HepG2 (cell line): ENCODE results near the gene LRRC8E. TPM values are rescaled to one million over a fixed set of nuclear protein-coding genes. Genes with fewer than 3 reads are reported as not detected.

Experiments used
- BORCS8-MEF2B ChIP-seq: sonication (generic); formaldehyde crosslinking; IDR thresholded peaks from 2 replicates; pipeline ENCODE4 v1.8.0; 2022; ENCODE audit warnings: mild to moderate bottlenecking, missing genetic modification reagents
- FOXJ3 ChIP-seq: sonication (generic); formaldehyde crosslinking; IDR thresholded peaks from 2 replicates; pipeline ENCODE4 v1.4.0; 2020; ENCODE audit warnings: missing genetic modification reagents, mild to moderate bottlenecking, borderline replicate concordance
- GATAD1 ChIP-seq: IDR thresholded peaks from 2 replicates; pipeline ENCODE4 v1.6.1; 2016; ENCODE audit warnings: missing genetic modification reagents, missing compliant biosample characterization
- GPN1 ChIP-seq: sonication (generic); formaldehyde crosslinking; IDR thresholded peaks from 2 replicates; pipeline ENCODE4 v1.5.1; 2020; ENCODE audit warnings: missing genetic modification reagents, borderline replicate concordance
- MAFG ChIP-seq: sonication (generic); formaldehyde crosslinking; IDR thresholded peaks from 2 replicates; pipeline ENCODE4 v1.5.1; 2020; ENCODE audit warnings: mild to moderate bottlenecking, missing genetic modification reagents
- MIER3 ChIP-seq: IDR thresholded peaks from 2 replicates; pipeline ENCODE4 v1.6.1; 2016; ENCODE audit warnings: missing compliant biosample characterization, borderline replicate concordance
- NKX3-1 ChIP-seq: sonication (generic); formaldehyde crosslinking; IDR thresholded peaks from 2 replicates; pipeline ENCODE4 v1.5.0; 2020; ENCODE audit warnings: missing genetic modification reagents
- NONO ChIP-seq, 2 experiments: fragments of 450-650 bp in 1 of 2; sonication (generic) in 1 of 2; formaldehyde crosslinking in 1 of 2; IDR thresholded peaks in 1 of 2; conservative IDR thresholded peaks in 1 of 2; 2 replicates each; pipeline versions ENCODE4 v1.6.1 to v1.8.0; 2017 to 2022; ENCODE audit warnings: mild to moderate bottlenecking in 1 of 2, missing genetic modification reagents in 1 of 2, moderate library complexity in 1 of 2
- SETDB1 ChIP-seq: sonication (generic); formaldehyde crosslinking; IDR thresholded peaks from 2 replicates; pipeline ENCODE4 v1.5.1; 2020; ENCODE audit warnings: missing genetic modification reagents, mild to moderate bottlenecking, borderline replicate concordance
- SMYD3 ChIP-seq: sonication (generic); formaldehyde crosslinking; IDR thresholded peaks from 2 replicates; pipeline ENCODE4 v1.8.1; 2023; ENCODE audit warnings: mild to moderate bottlenecking, missing genetic modification reagents
- SNAPC2 ChIP-seq: sonication (generic); formaldehyde crosslinking; IDR thresholded peaks from 2 replicates; pipeline ENCODE4 v1.8.1; 2022; ENCODE audit warnings: mild to moderate bottlenecking, missing genetic modification reagents
- SOX13 ChIP-seq, 3 experiments: fragments of 450-650 bp in 1 of 3; sonication (generic) in 1 of 3; formaldehyde crosslinking in 1 of 3; IDR thresholded peaks in 2 of 3; conservative IDR thresholded peaks in 1 of 3; 2 replicates each; pipeline versions ENCODE4 v1.5.0 to v1.6.1; 2016 to 2020; ENCODE audit warnings: antibody characterized with exemption in 1 of 3, mild to moderate bottlenecking in 1 of 3, missing compliant biosample characterization in 1 of 3, missing genetic modification reagents in 1 of 3, moderate library complexity in 1 of 3
- ZNF205 ChIP-seq: IDR thresholded peaks from 2 replicates; pipeline ENCODE4 v1.6.1; 2018; ENCODE audit warnings: missing biosample characterization, missing genetic modification reagents
- ZNF562 ChIP-seq: sonication (generic); formaldehyde crosslinking; IDR thresholded peaks from 2 replicates; pipeline ENCODE4 v1.8.0; 2022; ENCODE audit warnings: missing genetic modification reagents, borderline replicate concordance
- ZNF614 ChIP-seq: IDR thresholded peaks from 2 replicates; pipeline ENCODE4 v1.6.1; 2018; ENCODE audit warnings: missing biosample characterization, missing genetic modification reagents, inconsistent platforms, borderline replicate concordance
- ZNF616 ChIP-seq: sonication (generic); formaldehyde crosslinking; IDR thresholded peaks from 2 replicates; pipeline ENCODE4 v1.5.0; 2020; ENCODE audit warnings: low read depth, mild to moderate bottlenecking, missing genetic modification reagents
- ZNF724P ChIP-seq: sonication (generic); formaldehyde crosslinking; IDR thresholded peaks from 2 replicates; pipeline ENCODE4 v1.8.0; 2022; ENCODE audit warnings: missing genetic modification reagents, borderline replicate concordance
- ZNF780A ChIP-seq: sonication (generic); formaldehyde crosslinking; IDR thresholded peaks from 2 replicates; pipeline ENCODE4 v1.8.0; 2022; ENCODE audit warnings: mild to moderate bottlenecking, missing genetic modification reagents, moderate library complexity
- ZNF781 ChIP-seq: sonication (generic); formaldehyde crosslinking; IDR thresholded peaks from 2 replicates; pipeline ENCODE4 v1.5.1; 2020; ENCODE audit warnings: borderline replicate concordance, mild to moderate bottlenecking, missing genetic modification reagents; ENCODE audit errors: not compliant biosample characterization
- ZSCAN29 ChIP-seq: sonication (generic); formaldehyde crosslinking; conservative IDR thresholded peaks from 2 replicates; pipeline ENCODE4 v1.4.0; 2020; ENCODE audit warnings: mild to moderate bottlenecking, missing genetic modification reagents
- polyA plus RNA-seq, 8 experiments: library from polyadenylated mRNA; depleted of rRNA in 3 of 8; stranded (reverse) in 7 of 8; unstranded in 1 of 8; fragments of >200 nt; fragmentation: Illumina TruSeq in 4 of 8; extraction: Trizol in 4 of 8; gene quantifications; 2 replicates each; pipeline versions ENCODE4 v1.2.1 to v1.2.3, GENCODE V29; 2011 to 2016; ENCODE audit warnings: low read depth in 4 of 8, missing spikeins in 1 of 8, mixed read lengths in 1 of 8; ENCODE audit not compliant: insufficient read depth in 1 of 8
- total RNA-seq, 5 experiments: library from RNA; depleted of rRNA; stranded (reverse); fragments of >200 nt; fragmentation: Illumina TruSeq; extraction: Trizol; gene quantifications; 2 replicates each; pipeline ENCODE4 v1.2.3, GENCODE V29; 2016; ENCODE audit warnings: low read depth in 1 of 5
- TF ChIP-seq, protein P1 (sequence below): IDR thresholded peaks from 2 replicates; pipeline ENCODE4 v1.6.1; 2016; ENCODE audit warnings: missing genetic modification reagents, missing compliant biosample characterization
- TF ChIP-seq, protein P2 (sequence below): sonication (generic); formaldehyde crosslinking; IDR thresholded peaks from 2 replicates; pipeline ENCODE4 v1.4.0; 2020; ENCODE audit warnings: missing genetic modification reagents, borderline replicate concordance
- TF ChIP-seq, protein P3 (sequence below): IDR thresholded peaks from 2 replicates; pipeline ENCODE4 v1.6.1; 2016; ENCODE audit warnings: low read depth, borderline replicate concordance
- TF ChIP-seq, protein P4 (sequence below): sonication (generic); formaldehyde crosslinking; conservative IDR thresholded peaks from 2 replicates; pipeline ENCODE4 v1.8.0; 2022; ENCODE audit warnings: missing genetic modification reagents

LRRC8E gene
- total and polyA plus RNA-seq, 2 of the 13 experiments (the other 11 are each of a cell fraction or from before 2014, with no cell fraction given), result 8.0 to 10.3 TPM

DNA sequence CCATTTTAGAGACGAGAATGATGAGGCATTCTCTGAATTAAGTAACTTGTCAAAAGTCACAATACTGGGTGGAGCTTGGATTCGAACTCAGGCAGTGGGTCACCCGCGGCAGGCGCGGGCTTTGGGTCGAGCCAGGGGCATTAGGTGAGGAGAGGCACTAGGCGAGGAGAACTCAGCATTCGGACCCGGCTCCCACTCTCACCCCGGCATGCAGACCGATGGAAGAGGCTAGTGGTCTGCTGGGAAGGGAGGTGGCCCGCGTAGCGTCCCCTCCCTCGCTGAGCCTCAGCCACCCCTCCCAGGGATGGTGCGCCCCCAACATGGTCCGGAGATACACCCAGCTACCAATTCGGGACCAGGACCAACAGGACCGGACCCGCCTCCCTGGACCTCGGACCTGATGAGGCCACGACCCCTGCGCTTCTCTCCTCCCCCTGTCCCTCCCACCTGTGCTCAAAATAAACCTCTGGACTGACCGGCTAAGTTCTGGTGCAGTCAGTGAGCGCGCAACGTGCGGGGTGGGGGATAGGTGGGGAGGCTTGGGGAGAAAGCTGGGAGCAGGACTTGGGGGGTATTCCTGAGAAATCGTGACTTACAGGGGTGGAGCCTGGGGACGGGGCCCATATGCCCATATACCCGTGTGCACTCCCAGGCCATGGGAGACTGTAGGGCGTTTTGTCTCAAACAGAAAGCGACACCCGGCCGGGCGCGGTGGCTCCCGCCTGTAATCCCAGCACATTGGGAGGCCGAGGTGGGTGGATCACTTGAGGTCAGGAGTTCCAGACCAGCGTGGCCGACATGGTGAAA is 30.5 kb downstream of the LRRC8E start (continued):
- no peak for TF ChIP-seq SOX13 (IDR thresholded peaks at IDR 0.05)
- TF ChIP-seq SOX13 (CRISPR knock-in tag; conservative IDR thresholded peaks at IDR 0.05 in 1 of 2, IDR thresholded peaks at IDR 0.05 in 1 of 2), result peak in 1 of 2 experiments; percentile 31; a peak in 2 of 4 replicates
- TF ChIP-seq, protein P1, sequence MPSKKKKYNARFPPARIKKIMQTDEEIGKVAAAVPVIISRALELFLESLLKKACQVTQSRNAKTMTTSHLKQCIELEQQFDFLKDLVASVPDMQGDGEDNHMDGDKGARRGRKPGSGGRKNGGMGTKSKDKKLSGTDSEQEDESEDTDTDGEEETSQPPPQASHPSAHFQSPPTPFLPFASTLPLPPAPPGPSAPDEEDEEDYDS, result peak; percentile 93
- TF ChIP-seq GATAD1, result no peak
- no peak; the same call in 1 of the 2 replicates for TF ChIP-seq MIER3
- 0 out of 2 replicates have a peak, but pooled peaks have one; percentile 22 for TF ChIP-seq ZSCAN29 (CRISPR knock-in tag)
- no peak for TF ChIP-seq NONO (IDR thresholded peaks at IDR 0.05)
- peak; percentile 78; the same call in 1 of the 2 replicates for TF ChIP-seq NONO (CRISPR knock-in tag; conservative IDR thresholded peaks at IDR 0.05)
- TF ChIP-seq ZNF724P, result no peak
- no peak for TF ChIP-seq SETDB1 (CRISPR knock-in tag)
- TF ChIP-seq, protein P2, sequence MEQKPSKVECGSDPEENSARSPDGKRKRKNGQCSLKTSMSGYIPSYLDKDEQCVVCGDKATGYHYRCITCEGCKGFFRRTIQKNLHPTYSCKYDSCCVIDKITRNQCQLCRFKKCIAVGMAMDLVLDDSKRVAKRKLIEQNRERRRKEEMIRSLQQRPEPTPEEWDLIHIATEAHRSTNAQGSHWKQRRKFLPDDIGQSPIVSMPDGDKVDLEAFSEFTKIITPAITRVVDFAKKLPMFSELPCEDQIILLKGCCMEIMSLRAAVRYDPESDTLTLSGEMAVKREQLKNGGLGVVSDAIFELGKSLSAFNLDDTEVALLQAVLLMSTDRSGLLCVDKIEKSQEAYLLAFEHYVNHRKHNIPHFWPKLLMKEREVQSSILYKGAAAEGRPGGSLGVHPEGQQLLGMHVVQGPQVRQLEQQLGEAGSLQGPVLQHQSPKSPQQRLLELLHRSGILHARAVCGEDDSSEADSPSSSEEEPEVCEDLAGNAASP, result peak; percentile 78; the same call in 1 of the 2 replicates
- no peak for TF ChIP-seq ZNF780A (CRISPR knock-in tag)
- TF ChIP-seq, protein P3, sequence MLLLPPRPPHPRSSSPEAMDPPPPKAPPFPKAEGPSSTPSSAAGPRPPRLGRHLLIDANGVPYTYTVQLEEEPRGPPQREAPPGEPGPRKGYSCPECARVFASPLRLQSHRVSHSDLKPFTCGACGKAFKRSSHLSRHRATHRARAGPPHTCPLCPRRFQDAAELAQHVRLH (CRISPR knock-in tag), result 0 out of 2 replicates have a peak, but pooled peaks have one; percentile 47
- TF ChIP-seq ZNF781, result peak; percentile 36
- no peak for TF ChIP-seq GPN1 (CRISPR knock-in tag)
- TF ChIP-seq MAFG (CRISPR knock-in tag), result no peak
- TF ChIP-seq NKX3-1 (CRISPR knock-in tag), result no peak
- TF ChIP-seq BORCS8-MEF2B (CRISPR knock-in tag), result peak; percentile 66; the same call in 1 of the 2 replicates
- TF ChIP-seq ZNF614 (CRISPR knock-in tag), result peak; percentile 33; the same call in 1 of the 2 replicates
- no peak for TF ChIP-seq ZNF562 (CRISPR knock-in tag)
- TF ChIP-seq FOXJ3, result no peak
- TF ChIP-seq SMYD3 (CRISPR knock-in tag), result no peak
- no peak for TF ChIP-seq SNAPC2 (CRISPR knock-in tag)
- TF ChIP-seq, protein P4, sequence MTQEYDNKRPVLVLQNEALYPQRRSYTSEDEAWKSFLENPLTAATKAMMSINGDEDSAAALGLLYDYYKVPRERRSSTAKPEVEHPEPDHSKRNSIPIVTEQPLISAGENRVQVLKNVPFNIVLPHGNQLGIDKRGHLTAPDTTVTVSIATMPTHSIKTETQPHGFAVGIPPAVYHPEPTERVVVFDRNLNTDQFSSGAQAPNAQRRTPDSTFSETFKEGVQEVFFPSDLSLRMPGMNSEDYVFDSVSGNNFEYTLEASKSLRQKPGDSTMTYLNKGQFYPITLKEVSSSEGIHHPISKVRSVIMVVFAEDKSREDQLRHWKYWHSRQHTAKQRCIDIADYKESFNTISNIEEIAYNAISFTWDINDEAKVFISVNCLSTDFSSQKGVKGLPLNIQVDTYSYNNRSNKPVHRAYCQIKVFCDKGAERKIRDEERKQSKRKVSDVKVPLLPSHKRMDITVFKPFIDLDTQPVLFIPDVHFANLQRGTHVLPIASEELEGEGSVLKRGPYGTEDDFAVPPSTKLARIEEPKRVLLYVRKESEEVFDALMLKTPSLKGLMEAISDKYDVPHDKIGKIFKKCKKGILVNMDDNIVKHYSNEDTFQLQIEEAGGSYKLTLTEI (CRISPR knock-in tag), result no peak
- peak; percentile 30; the same call in 1 of the 2 replicates for TF ChIP-seq ZNF616 (CRISPR knock-in tag)
- no peak for TF ChIP-seq ZNF205 (CRISPR knock-in tag)
